ENCODE measurements around the gene FGFRL1. TPM values are rescaled to one million over a fixed set of nuclear protein-coding genes. Genes with fewer than 3 reads are reported as not detected.

The FGFRL1 gene
- total and polyA plus RNA-seq, 2 experiments from 2014 or later: 28.1 to 34.0 TPM

DNA sequence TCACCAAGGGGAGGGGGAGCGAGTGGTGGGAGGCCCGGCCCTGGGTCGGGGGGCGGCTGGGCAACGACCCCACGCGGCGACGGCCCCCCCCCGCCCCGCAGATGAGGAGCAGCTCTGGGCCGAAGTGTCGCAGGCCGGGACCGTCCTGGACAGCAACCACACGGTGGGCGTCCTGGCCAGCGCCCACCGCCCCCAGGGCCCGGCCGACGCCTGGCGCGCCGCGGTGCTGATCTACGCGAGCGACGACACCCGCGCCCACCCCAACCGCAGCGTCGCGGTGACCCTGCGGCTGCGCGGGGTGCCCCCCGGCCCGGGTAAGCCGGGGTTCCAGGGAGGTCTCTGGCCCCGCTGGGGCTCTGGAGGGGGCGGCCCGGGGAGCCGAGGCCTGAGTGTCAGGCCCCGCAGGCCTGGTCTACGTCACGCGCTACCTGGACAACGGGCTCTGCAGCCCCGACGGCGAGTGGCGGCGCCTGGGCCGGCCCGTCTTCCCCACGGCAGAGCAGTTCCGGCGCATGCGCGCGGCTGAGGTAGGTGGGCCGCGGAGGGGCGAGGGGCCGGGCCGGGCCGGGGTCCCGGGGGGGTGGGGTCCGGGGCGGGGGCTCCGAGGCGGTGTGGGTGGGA is 8.7 kb upstream of the FGFRL1 start:
- H3K4me2 ChIP-seq: peak overlapping the region; percentile 73
- H3K27me3 ChIP-seq: peaks cover 60% of the 10 kb centered on the region
- WGBS (ENCODE audit: low lambda C conversion rate, missing lambda C conversion rate): 11% methylated on average over 22 of the region's 75 CpGs
- H2AFZ ChIP-seq: no peak overlapping the region
- DNase-seq (ENCODE audit: low spot score): no peak
- TF ChIP-seq, protein P1, sequence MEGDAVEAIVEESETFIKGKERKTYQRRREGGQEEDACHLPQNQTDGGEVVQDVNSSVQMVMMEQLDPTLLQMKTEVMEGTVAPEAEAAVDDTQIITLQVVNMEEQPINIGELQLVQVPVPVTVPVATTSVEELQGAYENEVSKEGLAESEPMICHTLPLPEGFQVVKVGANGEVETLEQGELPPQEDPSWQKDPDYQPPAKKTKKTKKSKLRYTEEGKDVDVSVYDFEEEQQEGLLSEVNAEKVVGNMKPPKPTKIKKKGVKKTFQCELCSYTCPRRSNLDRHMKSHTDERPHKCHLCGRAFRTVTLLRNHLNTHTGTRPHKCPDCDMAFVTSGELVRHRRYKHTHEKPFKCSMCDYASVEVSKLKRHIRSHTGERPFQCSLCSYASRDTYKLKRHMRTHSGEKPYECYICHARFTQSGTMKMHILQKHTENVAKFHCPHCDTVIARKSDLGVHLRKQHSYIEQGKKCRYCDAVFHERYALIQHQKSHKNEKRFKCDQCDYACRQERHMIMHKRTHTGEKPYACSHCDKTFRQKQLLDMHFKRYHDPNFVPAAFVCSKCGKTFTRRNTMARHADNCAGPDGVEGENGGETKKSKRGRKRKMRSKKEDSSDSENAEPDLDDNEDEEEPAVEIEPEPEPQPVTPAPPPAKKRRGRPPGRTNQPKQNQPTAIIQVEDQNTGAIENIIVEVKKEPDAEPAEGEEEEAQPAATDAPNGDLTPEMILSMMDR (IDR thresholded peaks at IDR 0.05; ENCODE audit: poor library complexity): no peak
- TF ChIP-seq EZH2phosphoT487 (IDR thresholded peaks at IDR 0.05; ENCODE audit: low read depth, severe bottlenecking, unreplicated experiment) (no peak), EZH2 (IDR thresholded peaks at IDR 0.05; ENCODE audit: borderline replicate concordance) (peak; percentile 62)
- no peaks in the 10 kb centered on the region for H3K79me2 ChIP-seq
- no peaks in the 10 kb centered on the region for H3K9me3 ChIP-seq (ENCODE audit: low read depth)
- no peaks in the 10 kb centered on the region for H3K36me3 ChIP-seq (replicated peaks; ENCODE audit: insufficient read depth, low read depth)
- no peaks in the 10 kb centered on the region for H3K9me2 ChIP-seq (replicated peaks; ENCODE audit: insufficient read depth)
- no peaks in the 10 kb centered on the region for H4K20me1 ChIP-seq (ENCODE audit: insufficient read depth, poor library complexity, severe bottlenecking)
- no peak overlapping the region for H3K27ac ChIP-seq
- no peak overlapping the region for H3K4me3 ChIP-seq
- peaks cover 12% of the 10 kb centered on the region for H3K4me1 ChIP-seq (ENCODE audit: insufficient read depth)

DNA sequence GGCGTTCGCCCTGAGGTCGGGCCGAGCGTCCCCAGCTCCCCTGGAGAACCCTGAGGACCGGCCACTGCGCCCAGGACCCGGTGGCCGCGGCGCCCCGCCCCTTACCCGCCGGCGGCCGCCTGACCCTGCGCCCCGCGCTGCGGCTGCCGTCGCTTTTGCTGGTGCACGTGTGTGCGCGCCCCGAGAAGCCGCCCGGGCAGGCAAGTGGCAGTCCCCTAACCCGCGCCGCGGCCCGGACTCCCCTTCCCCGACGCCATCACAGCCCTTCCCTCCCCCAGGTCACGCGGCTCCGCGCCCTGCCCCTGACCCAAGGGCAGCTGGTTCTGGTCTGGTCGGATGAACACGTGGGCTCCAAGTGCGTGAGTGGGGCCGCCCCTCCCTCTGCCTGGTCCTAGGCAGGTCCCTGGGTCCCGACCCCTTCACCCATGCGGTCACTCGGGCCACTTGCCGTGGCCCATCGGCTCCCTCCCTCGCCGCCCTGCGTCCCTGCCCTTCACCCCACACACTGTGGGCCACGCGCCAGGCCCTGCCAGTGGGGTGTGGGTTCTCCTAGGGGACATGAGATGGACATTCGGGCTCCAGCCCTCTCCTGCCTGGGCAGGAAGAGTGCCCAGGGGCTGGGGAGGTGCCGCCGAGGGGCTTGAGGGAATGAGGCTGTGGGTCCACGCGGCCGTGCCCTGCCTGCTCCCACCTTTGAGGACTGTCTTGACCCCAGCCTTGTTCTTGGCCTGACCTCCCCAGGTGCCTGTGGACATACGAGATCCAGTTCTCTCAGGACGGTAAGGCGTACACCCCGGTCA is 8.0 kb upstream of the FGFRL1 start:
- H3K27me3 ChIP-seq: peaks cover 60% of the 10 kb centered on the region
- WGBS (ENCODE audit: low lambda C conversion rate, missing lambda C conversion rate): 40% methylated on average over 38 of the region's 63 CpGs
- H2AFZ ChIP-seq: no peak overlapping the region
- no peaks in the 10 kb centered on the region for H3K79me2 ChIP-seq
- H3K9me3 ChIP-seq (ENCODE audit: low read depth): no peaks in the 10 kb centered on the region
- peaks cover 11% of the 10 kb centered on the region for H3K4me1 ChIP-seq (ENCODE audit: insufficient read depth)
- no peak for DNase-seq (ENCODE audit: low spot score)
- no peaks in the 10 kb centered on the region for H3K36me3 ChIP-seq (replicated peaks; ENCODE audit: insufficient read depth, low read depth)
- no peaks in the 10 kb centered on the region for H3K9me2 ChIP-seq (replicated peaks; ENCODE audit: insufficient read depth)
- no peaks in the 10 kb centered on the region for H4K20me1 ChIP-seq (ENCODE audit: insufficient read depth, poor library complexity, severe bottlenecking)
- H3K4me3 ChIP-seq: no peak overlapping the region
- TF ChIP-seq EZH2 (IDR thresholded peaks at IDR 0.05; ENCODE audit: borderline replicate concordance): no peak
- TF ChIP-seq EZH2phosphoT487 (IDR thresholded peaks at IDR 0.05; ENCODE audit: low read depth, severe bottlenecking, unreplicated experiment): no peak
- TF ChIP-seq, protein P1 (IDR thresholded peaks at IDR 0.05; ENCODE audit: poor library complexity): no peak
- H3K27ac ChIP-seq: no peak overlapping the region
- H3K4me2 ChIP-seq: peak overlapping the region; percentile 73

DNA sequence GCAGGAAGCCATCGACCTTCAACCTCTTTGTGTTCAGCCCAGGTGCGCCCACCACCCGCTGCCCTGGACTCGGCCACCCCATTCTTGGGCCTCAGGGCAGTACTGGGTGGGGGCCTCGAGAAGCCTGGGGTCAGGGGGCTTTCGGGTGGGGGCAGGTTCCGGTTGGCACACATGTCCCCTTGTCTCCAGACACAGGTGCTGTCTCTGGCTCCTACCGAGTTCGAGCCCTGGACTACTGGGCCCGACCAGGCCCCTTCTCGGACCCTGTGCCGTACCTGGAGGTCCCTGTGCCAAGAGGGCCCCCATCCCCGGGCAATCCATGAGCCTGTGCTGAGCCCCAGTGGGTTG is 7.4 kb upstream of the FGFRL1 start:
- H3K36me3 ChIP-seq (replicated peaks; ENCODE audit: insufficient read depth, low read depth): no peaks in the 10 kb centered on the region
- H3K79me2 ChIP-seq: no peaks in the 10 kb centered on the region
- peaks cover 11% of the 10 kb centered on the region for H3K4me1 ChIP-seq (ENCODE audit: insufficient read depth)
- no peak overlapping the region for H3K4me2 ChIP-seq
- H3K9me3 ChIP-seq (ENCODE audit: low read depth): no peaks in the 10 kb centered on the region
- H3K27me3 ChIP-seq: peaks cover 65% of the 10 kb centered on the region
- no peak overlapping the region for H2AFZ ChIP-seq
- H3K9me2 ChIP-seq (replicated peaks; ENCODE audit: insufficient read depth): no peaks in the 10 kb centered on the region
- TF ChIP-seq EZH2 (IDR thresholded peaks at IDR 0.05; ENCODE audit: borderline replicate concordance): no peak
- H3K27ac ChIP-seq: no peak overlapping the region
- no peak for DNase-seq (ENCODE audit: low spot score)
- no peaks in the 10 kb centered on the region for H4K20me1 ChIP-seq (ENCODE audit: insufficient read depth, poor library complexity, severe bottlenecking)
- 97% methylated on average over 12 of the region's 13 CpGs for WGBS (ENCODE audit: low lambda C conversion rate, missing lambda C conversion rate)
- H3K4me3 ChIP-seq: no peak overlapping the region
